Loucy (cell line): ENCODE measurements around the gene FRAS1.

Source experiments
- H2AFZ ChIP-seq: fragments of 200-600 bp; sonication (generic); 2 replicates; pipeline ENCODE4 v1.6.0; 2016; ENCODE audit warnings: antibody characterized with exemption, mild to moderate bottlenecking, low read length, moderate library complexity
- H3F3A ChIP-seq: fragments of 200-600 bp; 2 replicates; pipeline ENCODE4 v1.6.0; 2016; ENCODE audit warnings: antibody characterized with exemption, low read depth, mild to moderate bottlenecking
- H3K27me3 ChIP-seq: fragments of 200-600 bp; sonication (generic); 2 replicates; pipeline ENCODE4 v1.6.1; 2014; ENCODE audit warnings: low read length, mild to moderate bottlenecking; ENCODE audit not compliant: insufficient read depth, poor library complexity, severe bottlenecking
- H3K36me3 ChIP-seq: fragments of 200-600 bp; sonication (generic); 2 replicates; pipeline ENCODE4 v1.6.1; 2016; ENCODE audit warnings: low read length; ENCODE audit not compliant: insufficient read depth
- H3K4me1 ChIP-seq: fragments of 200-600 bp; sonication (generic); 2 replicates; pipeline ENCODE4 v1.5.1; 2014; ENCODE audit warnings: low read length, mild to moderate bottlenecking; ENCODE audit not compliant: insufficient read depth, poor library complexity, severe bottlenecking
- H3K4me2 ChIP-seq: fragments of 200-600 bp; sonication (generic); 2 replicates; pipeline ENCODE4 v1.6.0; 2014; ENCODE audit warnings: antibody characterized with exemption, low read length, low read depth, mild to moderate bottlenecking; ENCODE audit not compliant: poor library complexity, severe bottlenecking
- H3K4me3 ChIP-seq: fragments of 200-600 bp; sonication (generic); 2 replicates; pipeline ENCODE4 v1.5.1; 2014; ENCODE audit warnings: low read length, mild to moderate bottlenecking, mixed read lengths; ENCODE audit not compliant: poor library complexity, severe bottlenecking
- H3K79me2 ChIP-seq: fragments of 200-600 bp; sonication (generic); 2 replicates; pipeline ENCODE4 v1.6.1; 2014; ENCODE audit warnings: low read length; ENCODE audit not compliant: insufficient read depth
- H3K9ac ChIP-seq: fragments of 200-600 bp; sonication (generic); 2 replicates; pipeline ENCODE4 v1.6.0; 2014; ENCODE audit warnings: mild to moderate bottlenecking, low read depth, low read length, moderate library complexity; ENCODE audit not compliant: poor library complexity, severe bottlenecking
- H3K9me2 ChIP-seq: fragments of 200-600 bp; sonication (generic); replicated peaks from 2 replicates; pipeline ENCODE4 v1.6.1; 2016; ENCODE audit warnings: low read depth, low read length, mixed read lengths
- H3K9me3 ChIP-seq: fragments of 200-600 bp; sonication (generic); 2 replicates; pipeline ENCODE4 v1.6.1; 2014; ENCODE audit warnings: mild to moderate bottlenecking, antibody characterized with exemption, low read length, low read depth; ENCODE audit not compliant: insufficient read depth
- H4K20me1 ChIP-seq: fragments of 200-600 bp; sonication (generic); 2 replicates; pipeline ENCODE4 v1.6.0; 2014; ENCODE audit warnings: antibody characterized with exemption, low read length, mild to moderate bottlenecking; ENCODE audit not compliant: insufficient read depth, poor library complexity, severe bottlenecking
- CTCF ChIP-seq: fragments of 200-600 bp; sonication (generic); conservative IDR thresholded peaks from 2 replicates; pipeline ENCODE4 v1.5.1; 2014; ENCODE audit warnings: mild to moderate bottlenecking, antibody characterized with exemption, low read length
- EZH2phosphoT487 ChIP-seq: fragments of 200-600 bp; IDR thresholded peaks from 2 replicates; pipeline ENCODE4 v1.6.1; 2018; ENCODE audit warnings: antibody characterized with exemption, mild to moderate bottlenecking, moderate library complexity, borderline replicate concordance

Gene FRAS1

GRCh38 chr4:78441756-78442155 is 384.6 kb downstream of the FRAS1 start:
- H3K36me3 ChIP-seq, result no peaks in the 10 kb centered on the region

GRCh38 chr4:78446619-78447018 is 389.5 kb downstream of the FRAS1 start:
- H3F3A ChIP-seq, result no peaks in the 10 kb centered on the region
- no peaks in the 10 kb centered on the region for H3K4me1 ChIP-seq
- no peaks in the 10 kb centered on the region for H3K27me3 ChIP-seq
- H4K20me1 ChIP-seq, result no peaks in the 10 kb centered on the region
- no peak overlapping the region for H3K4me2 ChIP-seq
- TF ChIP-seq CTCF (no peak), EZH2phosphoT487 (no peak)
- no peaks in the 10 kb centered on the region for H3K79me2 ChIP-seq
- H3K9me3 ChIP-seq, result no peaks in the 10 kb centered on the region
- no peak overlapping the region for H3K9ac ChIP-seq
- H3K36me3 ChIP-seq, result no peaks in the 10 kb centered on the region
- H3K4me3 ChIP-seq, result no peak overlapping the region
- H3K9me2 ChIP-seq, result no peaks in the 10 kb centered on the region
- H2AFZ ChIP-seq, result no peak overlapping the region

More at GRCh38 chr4:78441756-78442155, 384.6 kb downstream of the FRAS1 start:
- no peak overlapping the region for H3K9ac ChIP-seq
- H3K79me2 ChIP-seq, result no peaks in the 10 kb centered on the region
- no peak overlapping the region for H3K4me2 ChIP-seq
- no peak overlapping the region for H3K4me3 ChIP-seq
- no peaks in the 10 kb centered on the region for H4K20me1 ChIP-seq
- TF ChIP-seq CTCF (no peak), EZH2phosphoT487 (no peak)
- H3K9me3 ChIP-seq, result no peaks in the 10 kb centered on the region
- H3F3A ChIP-seq, result no peaks in the 10 kb centered on the region
- peak overlapping the region; percentile 58; the same call in 1 of the 2 replicates for H2AFZ ChIP-seq
- H3K27me3 ChIP-seq, result no peaks in the 10 kb centered on the region
- H3K9me2 ChIP-seq, result no peaks in the 10 kb centered on the region
- H3K4me1 ChIP-seq, result peaks cover 9% of the 10 kb centered on the region

- no peaks in the 10 kb centered on the region for H3K9me2 ChIP-seq
- H3K9me3 ChIP-seq, result no peaks in the 10 kb centered on the region
- no peak overlapping the region for H2AFZ ChIP-seq
- no peak overlapping the region for H3K4me3 ChIP-seq
- no peaks in the 10 kb centered on the region for H3F3A ChIP-seq
- TF ChIP-seq EZH2phosphoT487, result no peak
- no peak for TF ChIP-seq CTCF
- H3K79me2 ChIP-seq, result no peaks in the 10 kb centered on the region
- no peaks in the 10 kb centered on the region for H3K27me3 ChIP-seq
- H3K9ac ChIP-seq, result no peak overlapping the region
- H3K4me2 ChIP-seq, result no peak overlapping the region
- H4K20me1 ChIP-seq, result no peaks in the 10 kb centered on the region
- no peaks in the 10 kb centered on the region for H3K4me1 ChIP-seq
- H3K36me3 ChIP-seq, result no peaks in the 10 kb centered on the region
These were observed 394.3 kb downstream of the FRAS1 start for GRCh38 chr4:78451407-78451806.
